OCI-LY1 (cell line): ENCODE results near the gene OSBPL6.

Experiments used
- EZH2 ChIP-seq: fragments of 200-600 bp; sonication (generic), shearing (Covaris generic); IDR thresholded peaks from 2 replicates; pipeline ENCODE4 v1.8.0; 2017; ENCODE audit warnings: borderline replicate concordance, mixed run types, mild to moderate bottlenecking, antibody characterized with exemption, low read length, moderate library complexity, mixed read lengths
- TF ChIP-seq, protein P1 (sequence below): fragments of 200-600 bp; sonication (generic), shearing (Covaris generic); IDR thresholded peaks from 2 replicates; pipeline ENCODE4 v1.5.1; 2017; ENCODE audit warnings: mild to moderate bottlenecking, antibody characterized with exemption, low read length, moderate library complexity, mixed read lengths

DNA sequence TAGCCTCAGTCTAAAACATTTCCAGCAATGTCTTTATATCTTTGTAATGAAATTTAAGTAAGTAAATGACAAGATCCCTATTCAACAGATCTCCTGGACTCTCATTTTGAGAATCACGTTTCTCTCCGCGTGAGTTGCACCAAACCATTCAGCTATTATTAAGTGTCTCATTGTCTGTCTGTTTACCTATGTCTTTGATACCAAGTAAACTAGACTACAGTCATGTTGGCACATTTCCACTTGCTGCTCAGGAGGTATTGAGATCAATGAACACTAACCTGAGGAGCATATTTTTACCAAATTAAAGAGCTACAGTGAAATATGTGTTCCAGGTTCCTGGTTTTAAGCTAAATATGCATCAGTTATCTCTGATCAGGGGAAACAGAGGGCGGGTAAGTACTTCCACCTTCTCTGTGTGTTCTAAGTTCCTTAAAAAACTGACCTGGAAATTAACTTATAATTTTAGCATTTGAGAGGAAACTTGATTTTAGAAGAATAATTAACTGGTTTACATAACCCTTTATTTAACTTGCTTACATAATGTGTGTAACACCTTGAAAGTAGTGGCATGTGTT lies 125.8 kb downstream of the OSBPL6 start:
- TF ChIP-seq, protein P1, sequence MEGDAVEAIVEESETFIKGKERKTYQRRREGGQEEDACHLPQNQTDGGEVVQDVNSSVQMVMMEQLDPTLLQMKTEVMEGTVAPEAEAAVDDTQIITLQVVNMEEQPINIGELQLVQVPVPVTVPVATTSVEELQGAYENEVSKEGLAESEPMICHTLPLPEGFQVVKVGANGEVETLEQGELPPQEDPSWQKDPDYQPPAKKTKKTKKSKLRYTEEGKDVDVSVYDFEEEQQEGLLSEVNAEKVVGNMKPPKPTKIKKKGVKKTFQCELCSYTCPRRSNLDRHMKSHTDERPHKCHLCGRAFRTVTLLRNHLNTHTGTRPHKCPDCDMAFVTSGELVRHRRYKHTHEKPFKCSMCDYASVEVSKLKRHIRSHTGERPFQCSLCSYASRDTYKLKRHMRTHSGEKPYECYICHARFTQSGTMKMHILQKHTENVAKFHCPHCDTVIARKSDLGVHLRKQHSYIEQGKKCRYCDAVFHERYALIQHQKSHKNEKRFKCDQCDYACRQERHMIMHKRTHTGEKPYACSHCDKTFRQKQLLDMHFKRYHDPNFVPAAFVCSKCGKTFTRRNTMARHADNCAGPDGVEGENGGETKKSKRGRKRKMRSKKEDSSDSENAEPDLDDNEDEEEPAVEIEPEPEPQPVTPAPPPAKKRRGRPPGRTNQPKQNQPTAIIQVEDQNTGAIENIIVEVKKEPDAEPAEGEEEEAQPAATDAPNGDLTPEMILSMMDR = no peak
- no peak for TF ChIP-seq EZH2
